ENCODE measurements around the gene CYTH4. TPM values are rescaled to one million over a fixed set of nuclear protein-coding genes. Genes with fewer than 3 reads are reported as not detected.

Gene CYTH4
- total RNA-seq, 1 experiment from 2014 or later, result 3.8 TPM

- ChIA-PET CTCF (no interaction called here), RAD21 (ENCODE audit: low non-redundant PET in 1 of 2, low total read pairs in 2 of 2, uncharacterized antibody in 2 of 2, unreplicated experiment in 2 of 2) (no interaction called here), POLR2A (interaction anchor here (1.2 kb wide), 1 partner anchor 16 kb away, joined by 3 read pairs; no protein-coding TSS in a partner anchor)
- Histone ChIP-seq H3K9ac (ENCODE audit: low read length) (no peak overlapping the region), H3K4me3 (replicated peaks in 1 of 2; ENCODE audit: low read depth in 1 of 2, low read length in 2 of 2) (no peak overlapping the region), H3K36me3 (ENCODE audit: control insufficient read depth in 1 of 2, insufficient read depth in 2 of 2, low read length in 2 of 2) (no peaks in the 10 kb centered on the region), H3K9me2 (ENCODE audit: insufficient read depth) (no peaks in the 10 kb centered on the region), H3K4me1 (ENCODE audit: control insufficient read depth in 1 of 2, insufficient read depth in 2 of 2, low read length in 2 of 2) (peaks cover 22 to 35% of the 10 kb centered on the region in 2 experiments), H3K27me3 (ENCODE audit: insufficient read depth, low read length) (no peaks in the 10 kb centered on the region), H3K9me3 (ENCODE audit: control insufficient read depth in 1 of 2, insufficient read depth in 1 of 2, low read depth in 1 of 2, low read length in 2 of 2) (no peaks in the 10 kb centered on the region), H3K27ac (ENCODE audit: low read depth, low read length) (no peak overlapping the region; the same call in 1 of the 2 replicates), H4K20me1 (ENCODE audit: insufficient read depth) (no peaks in the 10 kb centered on the region), H3K4me2 (ENCODE audit: low read length) (no peak overlapping the region), H3K79me2 (ENCODE audit: insufficient read depth, low read length) (no peaks in the 10 kb centered on the region), H2AFZ (ENCODE audit: low read depth, low read length, poor library complexity, severe bottlenecking) (no peak overlapping the region)
- ATAC-seq (no peak), DNase-seq (ENCODE audit: low read depth, low spot score) (no peak)
- BruUV-seq (replicated peaks), result no TSS peak
- intact Hi-C loops (cut with micrococcal nuclease), result no loop called here
- TF ChIP-seq YY1 (IDR thresholded peaks at IDR 0.05; ENCODE audit: extremely low read depth, insufficient replicate concordance, low read depth, low read length) (no peak), POLR2AphosphoS5 (IDR thresholded peaks at IDR 0.05; ENCODE audit: low read depth, low read length) (no peak), ELF1 (IDR thresholded peaks at IDR 0.05; ENCODE audit: borderline replicate concordance, low read depth) (no peak), SRF (IDR thresholded peaks at IDR 0.05; ENCODE audit: low read depth) (no peak), JUND (IDR thresholded peaks at IDR 0.05) (no peak), EGR1 (IDR thresholded peaks at IDR 0.05; ENCODE audit: low read depth) (no peak), SP1 (IDR thresholded peaks at IDR 0.05; ENCODE audit: low read depth) (no peak), ZNF274 (IDR thresholded peaks at IDR 0.05; ENCODE audit: low read depth, low read length) (no peak), RAD21 (IDR thresholded peaks at IDR 0.05; ENCODE audit: low read depth) (no peak), ZFX (IDR thresholded peaks at IDR 0.05) (no peak), TCF7L2 (IDR thresholded peaks at IDR 0.05; ENCODE audit: borderline replicate concordance, extremely low read depth, insufficient read depth, insufficient read length) (no peak), CEBPB (IDR thresholded peaks at IDR 0.05; ENCODE audit: low read depth) (no peak)
- TF ChIP-seq, protein P1, sequence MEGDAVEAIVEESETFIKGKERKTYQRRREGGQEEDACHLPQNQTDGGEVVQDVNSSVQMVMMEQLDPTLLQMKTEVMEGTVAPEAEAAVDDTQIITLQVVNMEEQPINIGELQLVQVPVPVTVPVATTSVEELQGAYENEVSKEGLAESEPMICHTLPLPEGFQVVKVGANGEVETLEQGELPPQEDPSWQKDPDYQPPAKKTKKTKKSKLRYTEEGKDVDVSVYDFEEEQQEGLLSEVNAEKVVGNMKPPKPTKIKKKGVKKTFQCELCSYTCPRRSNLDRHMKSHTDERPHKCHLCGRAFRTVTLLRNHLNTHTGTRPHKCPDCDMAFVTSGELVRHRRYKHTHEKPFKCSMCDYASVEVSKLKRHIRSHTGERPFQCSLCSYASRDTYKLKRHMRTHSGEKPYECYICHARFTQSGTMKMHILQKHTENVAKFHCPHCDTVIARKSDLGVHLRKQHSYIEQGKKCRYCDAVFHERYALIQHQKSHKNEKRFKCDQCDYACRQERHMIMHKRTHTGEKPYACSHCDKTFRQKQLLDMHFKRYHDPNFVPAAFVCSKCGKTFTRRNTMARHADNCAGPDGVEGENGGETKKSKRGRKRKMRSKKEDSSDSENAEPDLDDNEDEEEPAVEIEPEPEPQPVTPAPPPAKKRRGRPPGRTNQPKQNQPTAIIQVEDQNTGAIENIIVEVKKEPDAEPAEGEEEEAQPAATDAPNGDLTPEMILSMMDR (IDR thresholded peaks at IDR 0.05 in 2 of 3, conservative IDR thresholded peaks at IDR 0.05 in 1 of 3; ENCODE audit: borderline replicate concordance in 1 of 3, insufficient read depth in 1 of 3, low read depth in 2 of 3, low read length in 2 of 3), result no peak
- TF ChIP-seq, protein P2, sequence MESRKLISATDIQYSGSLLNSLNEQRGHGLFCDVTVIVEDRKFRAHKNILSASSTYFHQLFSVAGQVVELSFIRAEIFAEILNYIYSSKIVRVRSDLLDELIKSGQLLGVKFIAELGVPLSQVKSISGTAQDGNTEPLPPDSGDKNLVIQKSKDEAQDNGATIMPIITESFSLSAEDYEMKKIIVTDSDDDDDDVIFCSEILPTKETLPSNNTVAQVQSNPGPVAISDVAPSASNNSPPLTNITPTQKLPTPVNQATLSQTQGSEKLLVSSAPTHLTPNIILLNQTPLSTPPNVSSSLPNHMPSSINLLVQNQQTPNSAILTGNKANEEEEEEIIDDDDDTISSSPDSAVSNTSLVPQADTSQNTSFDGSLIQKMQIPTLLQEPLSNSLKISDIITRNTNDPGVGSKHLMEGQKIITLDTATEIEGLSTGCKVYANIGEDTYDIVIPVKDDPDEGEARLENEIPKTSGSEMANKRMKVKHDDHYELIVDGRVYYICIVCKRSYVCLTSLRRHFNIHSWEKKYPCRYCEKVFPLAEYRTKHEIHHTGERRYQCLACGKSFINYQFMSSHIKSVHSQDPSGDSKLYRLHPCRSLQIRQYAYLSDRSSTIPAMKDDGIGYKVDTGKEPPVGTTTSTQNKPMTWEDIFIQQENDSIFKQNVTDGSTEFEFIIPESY (IDR thresholded peaks at IDR 0.05; ENCODE audit: extremely low read depth, insufficient replicate concordance, low read length), result no peak
- TF ChIP-seq, protein P3, sequence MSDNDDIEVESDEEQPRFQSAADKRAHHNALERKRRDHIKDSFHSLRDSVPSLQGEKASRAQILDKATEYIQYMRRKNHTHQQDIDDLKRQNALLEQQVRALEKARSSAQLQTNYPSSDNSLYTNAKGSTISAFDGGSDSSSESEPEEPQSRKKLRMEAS (IDR thresholded peaks at IDR 0.05), result no peak
Measured at GRCh38 chr22:37300551-37301017, 18.3 kb downstream of the CYTH4 start.

Measured in HCT116 (cell line).